EH (cell line): Measurements from ENCODE around the gene CD151.

Source experiments
- DNase-seq: peaks from one replicate; pipeline ENCODE4 v3.0.0-alpha.2; 2015; ENCODE audit warnings: low read depth

Gene CD151

GRCh38 chr11:832529-833113 is at the start of gene CD151:
TSS of gene CD151 (plus strand) at chr11:832952. CDS start at chr11:836070, 3,118 bp downstream.
- DNase-seq: peak; percentile 67

GRCh38 chr11:783581-784015 is 49.2 kb upstream of the CD151 start:
- DNase-seq: peak; percentile 85

GRCh38 chr11:786235-787083 is 46.3 kb upstream of the CD151 start:
- no peak for DNase-seq

- DNase-seq: no peak
These were observed 45.6 kb upstream of the CD151 start for GRCh38 chr11:787084-787675.

GRCh38 chr11:788009-788640 is 44.6 kb upstream of the CD151 start:
- no peak for DNase-seq

- no peak for DNase-seq
These were observed 43.5 kb upstream of the CD151 start for GRCh38 chr11:788953-789940.

GRCh38 chr11:789943-790342 is 42.8 kb upstream of the CD151 start, which contains the start of gene CEND1:
TSS of gene CEND1 (minus strand) at chr11:790090. CDS start at chr11:788576, 1,514 bp downstream.
- peak; percentile 65 for DNase-seq

GRCh38 chr11:790721-791564 is 41.8 kb upstream of the CD151 start:
- peak; percentile 49 for DNase-seq

- no peak for DNase-seq
These were observed 40.9 kb upstream of the CD151 start for GRCh38 chr11:791658-792534.

- no peak for DNase-seq
These were observed 40.3 kb upstream of the CD151 start for GRCh38 chr11:792535-792821.

GRCh38 chr11:792873-793272 is 39.9 kb upstream of the CD151 start:
- no peak for DNase-seq

- no peak for DNase-seq
These were observed 39.2 kb upstream of the CD151 start for GRCh38 chr11:793556-793955.

GRCh38 chr11:794013-794765 is 38.6 kb upstream of the CD151 start:
- DNase-seq: no peak

GRCh38 chr11:794766-795633 is 37.8 kb upstream of the CD151 start:
- DNase-seq: no peak

- DNase-seq: peak; percentile 91
These were observed 36.9 kb upstream of the CD151 start for GRCh38 chr11:795634-796564.

GRCh38 chr11:796565-797295 is 36.0 kb upstream of the CD151 start:
- DNase-seq: no peak
